SKM-1 (cell line): ENCODE measurements around the gene RPS28.
"Not testable (repeated sequence)": the region's sequence is repeated elsewhere in the genome, so short reads cannot be mapped to it uniquely, and the experiment has no call there.

Source experiments
- DNase-seq: peaks from one replicate; lab custom pipeline; 2025; ENCODE audit not compliant: unreplicated experiment; lab: John Stamatoyannopoulos, UW

Gene RPS28

GRCh38 chr19:8321067-8321985 is at the start of gene RPS28, which contains the start of gene NDUFA7:
Gene RPS28 (plus strand): TSS chr19:8321496. CDS start chr19:8321531, 35 bp downstream.
Gene NDUFA7 (minus strand): TSS chr19:8321375. CDS start chr19:8321358, 17 bp downstream.
- peak; percentile 94 for DNase-seq

GRCh38 chr19:8276508-8276907 is 44.8 kb upstream of the RPS28 start:
- not testable (repeated sequence) for DNase-seq

- DNase-seq = not testable (repeated sequence)
Measured at GRCh38 chr19:8291337-8291736, 30.0 kb upstream of the RPS28 start.

GRCh38 chr19:8302357-8302691 is 19.0 kb upstream of the RPS28 start:
- DNase-seq = no peak

GRCh38 chr19:8302734-8303133 is 18.6 kb upstream of the RPS28 start:
- no peak for DNase-seq

GRCh38 chr19:8304841-8305621 is 16.3 kb upstream of the RPS28 start:
- DNase-seq = no peak

- DNase-seq = no peak
Measured at GRCh38 chr19:8305798-8306197, 15.5 kb upstream of the RPS28 start.

GRCh38 chr19:8306235-8307054 is 14.9 kb upstream of the RPS28 start:
- DNase-seq = no peak

- DNase-seq = no peak
Measured at GRCh38 chr19:8307400-8307964, 13.8 kb upstream of the RPS28 start.

- DNase-seq = no peak
Measured at GRCh38 chr19:8307965-8308866, 13.1 kb upstream of the RPS28 start, which contains the start of gene CD320. Gene CD320 (minus strand): TSS chr19:8308358. CDS start chr19:8308290, 68 bp downstream.

GRCh38 chr19:8308891-8309291 is 12.4 kb upstream of the RPS28 start:
- DNase-seq = no peak

- no peak for DNase-seq
Measured at GRCh38 chr19:8310342-8311055, 10.8 kb upstream of the RPS28 start.

GRCh38 chr19:8311461-8312260 is 9.6 kb upstream of the RPS28 start:
- DNase-seq = no peak

GRCh38 chr19:8314981-8315640 is 6.2 kb upstream of the RPS28 start:
- not testable (repeated sequence) for DNase-seq

GRCh38 chr19:8316351-8317125 is 4.8 kb upstream of the RPS28 start:
- no peak for DNase-seq

GRCh38 chr19:8318835-8319234 is 2.5 kb upstream of the RPS28 start:
- not testable (repeated sequence) for DNase-seq
